SK-N-SH treated with all-trans-retinoic acid at 6 μM for 48 hours (cell line): ENCODE data around the gene ABCA3.

Experiments
- ARNTL ChIP-seq: fragments of 450-650 bp; formaldehyde crosslinking; IDR thresholded peaks from 2 replicates; pipeline ENCODE4 v1.5.0; 2020; ENCODE audit warnings: low read depth, mild to moderate bottlenecking, moderate library complexity, borderline replicate concordance
- PPARA ChIP-seq: fragments of 250-450 bp; sonication (Bioruptor Pico); IDR thresholded peaks from 2 replicates; pipeline ENCODE4 v1.5.0; 2020; ENCODE audit warnings: mild to moderate bottlenecking, borderline replicate concordance
- RARB ChIP-seq: fragments of 250-450 bp; sonication (Bioruptor Pico); IDR thresholded peaks from 2 replicates; pipeline ENCODE4 v1.8.0; 2021; ENCODE audit warnings: mild to moderate bottlenecking, moderate library complexity
- SNAI2 ChIP-seq: fragments of 250-450 bp; sonication (Bioruptor Pico); IDR thresholded peaks from 2 replicates; pipeline ENCODE4 v1.5.0; 2020; ENCODE audit warnings: mild to moderate bottlenecking, moderate library complexity
- ZC3H10 ChIP-seq: fragments of 250-450 bp; sonication (Bioruptor Pico); IDR thresholded peaks from 2 replicates; pipeline ENCODE4 v1.5.1; 2021; ENCODE audit warnings: mild to moderate bottlenecking, moderate library complexity
- ZFP3 ChIP-seq: fragments of 250-450 bp; sonication (Bioruptor Pico); IDR thresholded peaks from 2 replicates; pipeline ENCODE4 v1.5.0; 2020; ENCODE audit warnings: mild to moderate bottlenecking, moderate library complexity
- ZNF565 ChIP-seq: fragments of 450-650 bp; formaldehyde crosslinking; conservative IDR thresholded peaks from 2 replicates; pipeline ENCODE4 v1.5.0; 2020; ENCODE audit warnings: low read depth, mild to moderate bottlenecking, moderate library complexity
- ZNF70 ChIP-seq: fragments of 450-650 bp; formaldehyde crosslinking; IDR thresholded peaks from 2 replicates; pipeline ENCODE4 v1.5.0; 2020; ENCODE audit warnings: mild to moderate bottlenecking, moderate library complexity
- TF ChIP-seq, protein P1 (sequence below): fragments of 250-450 bp; sonication (Bioruptor Pico); IDR thresholded peaks from 2 replicates; pipeline ENCODE4 v1.8.0; 2020; ENCODE audit warnings: mild to moderate bottlenecking, moderate library complexity, borderline replicate concordance
- TF ChIP-seq, protein P2 (sequence below): fragments of 250-450 bp; sonication (Bioruptor Pico); IDR thresholded peaks from 2 replicates; pipeline ENCODE4 v1.5.0; 2020; ENCODE audit warnings: mild to moderate bottlenecking, moderate library complexity
- TF ChIP-seq, protein P3 (sequence below): fragments of 250-450 bp; sonication (Bioruptor Pico); IDR thresholded peaks from 2 replicates; pipeline ENCODE4 v1.5.1; 2021; ENCODE audit warnings: mild to moderate bottlenecking, moderate library complexity
- TF ChIP-seq, protein P4 (sequence below): fragments of 250-450 bp; sonication (Bioruptor Pico); IDR thresholded peaks from 2 replicates; pipeline ENCODE4 v1.5.1; 2020; ENCODE audit warnings: low read depth, mild to moderate bottlenecking, moderate library complexity

GRCh38 chr16:2228161-2228824, 112.2 kb downstream of the ABCA3 start:
- TF ChIP-seq ZNF565 (CRISPR knock-in tag) = no peak
- TF ChIP-seq ZFP3 = no peak
- no peak for TF ChIP-seq SNAI2 (CRISPR knock-in tag)
- no peak for TF ChIP-seq ZNF70 (CRISPR knock-in tag)
- TF ChIP-seq PPARA (CRISPR knock-in tag) = no peak
- TF ChIP-seq, protein P1, sequence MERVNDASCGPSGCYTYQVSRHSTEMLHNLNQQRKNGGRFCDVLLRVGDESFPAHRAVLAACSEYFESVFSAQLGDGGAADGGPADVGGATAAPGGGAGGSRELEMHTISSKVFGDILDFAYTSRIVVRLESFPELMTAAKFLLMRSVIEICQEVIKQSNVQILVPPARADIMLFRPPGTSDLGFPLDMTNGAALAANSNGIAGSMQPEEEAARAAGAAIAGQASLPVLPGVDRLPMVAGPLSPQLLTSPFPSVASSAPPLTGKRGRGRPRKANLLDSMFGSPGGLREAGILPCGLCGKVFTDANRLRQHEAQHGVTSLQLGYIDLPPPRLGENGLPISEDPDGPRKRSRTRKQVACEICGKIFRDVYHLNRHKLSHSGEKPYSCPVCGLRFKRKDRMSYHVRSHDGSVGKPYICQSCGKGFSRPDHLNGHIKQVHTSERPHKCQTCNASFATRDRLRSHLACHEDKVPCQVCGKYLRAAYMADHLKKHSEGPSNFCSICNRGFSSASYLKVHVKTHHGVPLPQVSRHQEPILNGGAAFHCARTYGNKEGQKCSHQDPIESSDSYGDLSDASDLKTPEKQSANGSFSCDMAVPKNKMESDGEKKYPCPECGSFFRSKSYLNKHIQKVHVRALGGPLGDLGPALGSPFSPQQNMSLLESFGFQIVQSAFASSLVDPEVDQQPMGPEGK (CRISPR knock-in tag) = no peak
- TF ChIP-seq, protein P2, sequence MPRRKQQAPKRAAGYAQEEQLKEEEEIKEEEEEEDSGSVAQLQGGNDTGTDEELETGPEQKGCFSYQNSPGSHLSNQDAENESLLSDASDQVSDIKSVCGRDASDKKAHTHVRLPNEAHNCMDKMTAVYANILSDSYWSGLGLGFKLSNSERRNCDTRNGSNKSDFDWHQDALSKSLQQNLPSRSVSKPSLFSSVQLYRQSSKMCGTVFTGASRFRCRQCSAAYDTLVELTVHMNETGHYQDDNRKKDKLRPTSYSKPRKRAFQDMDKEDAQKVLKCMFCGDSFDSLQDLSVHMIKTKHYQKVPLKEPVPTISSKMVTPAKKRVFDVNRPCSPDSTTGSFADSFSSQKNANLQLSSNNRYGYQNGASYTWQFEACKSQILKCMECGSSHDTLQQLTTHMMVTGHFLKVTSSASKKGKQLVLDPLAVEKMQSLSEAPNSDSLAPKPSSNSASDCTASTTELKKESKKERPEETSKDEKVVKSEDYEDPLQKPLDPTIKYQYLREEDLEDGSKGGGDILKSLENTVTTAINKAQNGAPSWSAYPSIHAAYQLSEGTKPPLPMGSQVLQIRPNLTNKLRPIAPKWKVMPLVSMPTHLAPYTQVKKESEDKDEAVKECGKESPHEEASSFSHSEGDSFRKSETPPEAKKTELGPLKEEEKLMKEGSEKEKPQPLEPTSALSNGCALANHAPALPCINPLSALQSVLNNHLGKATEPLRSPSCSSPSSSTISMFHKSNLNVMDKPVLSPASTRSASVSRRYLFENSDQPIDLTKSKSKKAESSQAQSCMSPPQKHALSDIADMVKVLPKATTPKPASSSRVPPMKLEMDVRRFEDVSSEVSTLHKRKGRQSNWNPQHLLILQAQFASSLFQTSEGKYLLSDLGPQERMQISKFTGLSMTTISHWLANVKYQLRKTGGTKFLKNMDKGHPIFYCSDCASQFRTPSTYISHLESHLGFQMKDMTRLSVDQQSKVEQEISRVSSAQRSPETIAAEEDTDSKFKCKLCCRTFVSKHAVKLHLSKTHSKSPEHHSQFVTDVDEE (CRISPR knock-in tag) = no peak
- no peak for TF ChIP-seq ARNTL (CRISPR knock-in tag)
- TF ChIP-seq, protein P3, sequence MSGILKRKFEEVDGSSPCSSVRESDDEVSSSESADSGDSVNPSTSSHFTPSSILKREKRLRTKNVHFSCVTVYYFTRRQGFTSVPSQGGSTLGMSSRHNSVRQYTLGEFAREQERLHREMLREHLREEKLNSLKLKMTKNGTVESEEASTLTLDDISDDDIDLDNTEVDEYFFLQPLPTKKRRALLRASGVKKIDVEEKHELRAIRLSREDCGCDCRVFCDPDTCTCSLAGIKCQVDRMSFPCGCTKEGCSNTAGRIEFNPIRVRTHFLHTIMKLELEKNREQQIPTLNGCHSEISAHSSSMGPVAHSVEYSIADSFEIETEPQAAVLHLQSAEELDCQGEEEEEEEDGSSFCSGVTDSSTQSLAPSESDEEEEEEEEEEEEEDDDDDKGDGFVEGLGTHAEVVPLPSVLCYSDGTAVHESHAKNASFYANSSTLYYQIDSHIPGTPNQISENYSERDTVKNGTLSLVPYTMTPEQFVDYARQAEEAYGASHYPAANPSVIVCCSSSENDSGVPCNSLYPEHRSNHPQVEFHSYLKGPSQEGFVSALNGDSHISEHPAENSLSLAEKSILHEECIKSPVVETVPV = no peak
- TF ChIP-seq, protein P4, sequence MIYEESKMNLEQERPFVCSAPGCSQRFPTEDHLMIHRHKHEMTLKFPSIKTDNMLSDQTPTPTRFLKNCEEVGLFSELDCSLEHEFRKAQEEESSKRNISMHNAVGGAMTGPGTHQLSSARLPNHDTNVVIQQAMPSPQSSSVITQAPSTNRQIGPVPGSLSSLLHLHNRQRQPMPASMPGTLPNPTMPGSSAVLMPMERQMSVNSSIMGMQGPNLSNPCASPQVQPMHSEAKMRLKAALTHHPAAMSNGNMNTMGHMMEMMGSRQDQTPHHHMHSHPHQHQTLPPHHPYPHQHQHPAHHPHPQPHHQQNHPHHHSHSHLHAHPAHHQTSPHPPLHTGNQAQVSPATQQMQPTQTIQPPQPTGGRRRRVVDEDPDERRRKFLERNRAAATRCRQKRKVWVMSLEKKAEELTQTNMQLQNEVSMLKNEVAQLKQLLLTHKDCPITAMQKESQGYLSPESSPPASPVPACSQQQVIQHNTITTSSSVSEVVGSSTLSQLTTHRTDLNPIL (CRISPR knock-in tag) = no peak
- no peak for TF ChIP-seq RARB (CRISPR knock-in tag)
- TF ChIP-seq ZC3H10 (CRISPR knock-in tag) = no peak
